ENCODE measurements around the gene MOSMO.
"Not testable (repeated sequence)": the region's sequence is repeated elsewhere in the genome, so short reads cannot be mapped to it uniquely, and the experiment has no call there.

GRCh38 chr16:22002047-22002446 lies 5.9 kb upstream of the MOSMO start:
- TF ChIP-seq CTCF (IDR thresholded peaks at IDR 0.05); EZH2 (IDR thresholded peaks at IDR 0.05; ENCODE audit: borderline replicate concordance, insufficient read depth, low read depth, low read length, poor library complexity, severe bottlenecking): not testable (repeated sequence)
